ENCODE data around the gene PRKN.

Gene PRKN

DNA sequence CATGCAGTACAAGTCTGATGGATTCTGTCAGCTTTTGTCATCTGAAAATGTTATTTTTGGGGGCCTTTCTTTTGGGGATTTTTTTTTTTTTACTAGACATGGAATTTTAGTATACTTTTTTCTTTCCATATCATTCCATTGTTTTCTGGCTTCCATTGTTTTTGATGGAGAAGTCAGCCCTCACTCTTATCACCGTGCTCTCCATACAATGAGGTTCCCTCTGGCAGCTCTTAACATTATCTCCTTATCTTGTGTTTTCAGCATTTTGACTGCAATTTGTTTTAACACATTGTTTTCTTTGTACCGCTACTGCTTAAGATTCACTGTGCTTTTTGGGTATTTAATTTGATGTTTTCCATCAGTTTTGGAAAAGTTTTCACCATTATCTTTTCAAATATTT, 1262.2 kb downstream of the PRKN start:
- DNase-seq (ENCODE audit: low read depth) = no peak
- no peak overlapping the region for H3K4me3 ChIP-seq (ENCODE audit: low read depth, low read length)
- TF ChIP-seq, protein P1, sequence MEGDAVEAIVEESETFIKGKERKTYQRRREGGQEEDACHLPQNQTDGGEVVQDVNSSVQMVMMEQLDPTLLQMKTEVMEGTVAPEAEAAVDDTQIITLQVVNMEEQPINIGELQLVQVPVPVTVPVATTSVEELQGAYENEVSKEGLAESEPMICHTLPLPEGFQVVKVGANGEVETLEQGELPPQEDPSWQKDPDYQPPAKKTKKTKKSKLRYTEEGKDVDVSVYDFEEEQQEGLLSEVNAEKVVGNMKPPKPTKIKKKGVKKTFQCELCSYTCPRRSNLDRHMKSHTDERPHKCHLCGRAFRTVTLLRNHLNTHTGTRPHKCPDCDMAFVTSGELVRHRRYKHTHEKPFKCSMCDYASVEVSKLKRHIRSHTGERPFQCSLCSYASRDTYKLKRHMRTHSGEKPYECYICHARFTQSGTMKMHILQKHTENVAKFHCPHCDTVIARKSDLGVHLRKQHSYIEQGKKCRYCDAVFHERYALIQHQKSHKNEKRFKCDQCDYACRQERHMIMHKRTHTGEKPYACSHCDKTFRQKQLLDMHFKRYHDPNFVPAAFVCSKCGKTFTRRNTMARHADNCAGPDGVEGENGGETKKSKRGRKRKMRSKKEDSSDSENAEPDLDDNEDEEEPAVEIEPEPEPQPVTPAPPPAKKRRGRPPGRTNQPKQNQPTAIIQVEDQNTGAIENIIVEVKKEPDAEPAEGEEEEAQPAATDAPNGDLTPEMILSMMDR (IDR thresholded peaks at IDR 0.05; ENCODE audit: low read depth, low read length) = no peak
- TF ChIP-seq MYC (IDR thresholded peaks at IDR 0.05; ENCODE audit: low read depth, low read length) = no peak
- TF ChIP-seq, protein P2, sequence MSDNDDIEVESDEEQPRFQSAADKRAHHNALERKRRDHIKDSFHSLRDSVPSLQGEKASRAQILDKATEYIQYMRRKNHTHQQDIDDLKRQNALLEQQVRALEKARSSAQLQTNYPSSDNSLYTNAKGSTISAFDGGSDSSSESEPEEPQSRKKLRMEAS (IDR thresholded peaks at IDR 0.05; ENCODE audit: low read depth, low read length) = no peak
- no peak for TF ChIP-seq POLR2A (IDR thresholded peaks at IDR 0.05; ENCODE audit: extremely low read depth, insufficient read length)

DNA sequence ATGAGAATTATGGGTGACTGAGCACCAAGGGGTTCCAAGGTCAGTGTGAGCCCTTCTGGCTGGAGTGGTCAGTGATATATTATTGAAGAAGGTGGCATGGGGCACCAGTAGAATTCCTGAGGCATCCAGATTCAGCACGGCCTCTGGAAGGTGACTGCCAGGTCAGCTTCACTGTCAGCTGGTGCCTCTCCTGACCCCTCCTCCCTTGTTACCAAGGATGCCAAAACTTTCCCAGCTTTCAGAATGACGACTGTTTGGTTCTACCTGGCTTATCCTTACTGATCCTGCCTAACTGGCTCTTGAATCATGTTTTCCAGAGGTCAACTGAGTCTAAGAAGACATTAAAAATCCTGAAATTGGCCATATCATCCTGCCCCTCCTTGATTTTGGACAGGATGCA, 1264.5 kb downstream of the PRKN start:
- DNase-seq (ENCODE audit: low read depth) = no peak
- TF ChIP-seq, protein P1 (IDR thresholded peaks at IDR 0.05; ENCODE audit: low read depth, low read length) = no peak
- TF ChIP-seq, protein P2 (IDR thresholded peaks at IDR 0.05; ENCODE audit: low read depth, low read length) = no peak
- TF ChIP-seq POLR2A (IDR thresholded peaks at IDR 0.05; ENCODE audit: extremely low read depth, insufficient read length) = no peak
- TF ChIP-seq MYC (IDR thresholded peaks at IDR 0.05; ENCODE audit: low read depth, low read length) = no peak
- H3K4me3 ChIP-seq (ENCODE audit: low read depth, low read length) = no peak overlapping the region

DNA sequence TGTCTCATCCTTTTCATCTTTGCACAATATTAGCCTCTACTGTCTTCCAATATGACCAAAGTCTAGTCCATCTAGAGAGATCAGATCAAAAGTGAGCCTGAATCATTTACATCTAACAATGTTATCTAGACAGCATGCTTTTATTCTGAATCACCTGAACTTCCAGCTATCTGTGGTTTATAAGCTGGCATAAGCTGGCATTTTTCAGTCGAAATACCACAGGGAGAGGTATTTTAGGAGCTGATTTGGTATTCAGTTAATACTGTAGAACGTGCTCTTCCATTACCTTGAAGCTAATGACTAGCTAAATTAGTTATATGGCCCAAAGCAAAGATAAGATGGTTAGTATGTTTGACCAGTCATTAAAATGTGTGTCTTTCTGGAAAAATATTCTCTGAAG, 1265.4 kb downstream of the PRKN start:
- DNase-seq (ENCODE audit: low read depth) = no peak
- no peak overlapping the region for H3K4me3 ChIP-seq (ENCODE audit: low read depth, low read length)
- no peak for TF ChIP-seq MYC (IDR thresholded peaks at IDR 0.05; ENCODE audit: low read depth, low read length)
- TF ChIP-seq, protein P1 (IDR thresholded peaks at IDR 0.05; ENCODE audit: low read depth, low read length) = no peak
- TF ChIP-seq, protein P2 (IDR thresholded peaks at IDR 0.05; ENCODE audit: low read depth, low read length) = no peak
- no peak for TF ChIP-seq POLR2A (IDR thresholded peaks at IDR 0.05; ENCODE audit: extremely low read depth, insufficient read length)

DNA sequence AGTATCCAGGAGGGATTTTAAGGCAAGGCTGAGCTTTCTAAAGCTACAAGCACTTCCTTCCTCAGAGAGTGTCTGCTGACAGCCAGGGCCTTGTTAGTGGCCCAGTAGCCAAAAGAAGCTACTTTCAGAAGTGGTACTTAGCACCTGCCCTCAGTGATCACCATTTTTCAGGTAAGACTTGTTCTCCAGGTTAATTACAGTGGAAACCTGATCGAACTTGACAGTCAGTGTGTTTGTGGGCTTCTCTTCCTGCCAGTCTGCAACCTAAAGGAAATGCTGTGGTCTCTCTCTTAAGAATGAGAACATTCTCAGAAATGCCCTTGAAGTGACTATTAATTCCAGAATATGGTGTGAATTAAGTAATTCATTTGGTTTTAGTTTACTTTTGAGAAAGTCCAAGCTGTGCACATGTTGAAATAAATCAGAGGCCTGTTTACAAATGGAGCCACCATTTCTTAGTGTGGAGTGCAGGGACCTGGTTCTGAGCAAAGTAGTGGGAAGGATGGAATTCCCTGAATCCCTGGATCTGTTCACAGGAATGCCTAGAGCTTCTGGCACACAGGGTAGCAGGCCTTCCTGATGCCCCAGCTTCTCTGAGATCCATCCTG, 1268.5 kb downstream of the PRKN start:
- TF ChIP-seq POLR2A (IDR thresholded peaks at IDR 0.05; ENCODE audit: extremely low read depth, insufficient read length) = no peak
- TF ChIP-seq, protein P1 (IDR thresholded peaks at IDR 0.05; ENCODE audit: low read depth, low read length) = no peak
- no peak for TF ChIP-seq MYC (IDR thresholded peaks at IDR 0.05; ENCODE audit: low read depth, low read length)
- H3K4me3 ChIP-seq (ENCODE audit: low read depth, low read length) = no peak overlapping the region
- DNase-seq (ENCODE audit: low read depth) = no peak

DNA sequence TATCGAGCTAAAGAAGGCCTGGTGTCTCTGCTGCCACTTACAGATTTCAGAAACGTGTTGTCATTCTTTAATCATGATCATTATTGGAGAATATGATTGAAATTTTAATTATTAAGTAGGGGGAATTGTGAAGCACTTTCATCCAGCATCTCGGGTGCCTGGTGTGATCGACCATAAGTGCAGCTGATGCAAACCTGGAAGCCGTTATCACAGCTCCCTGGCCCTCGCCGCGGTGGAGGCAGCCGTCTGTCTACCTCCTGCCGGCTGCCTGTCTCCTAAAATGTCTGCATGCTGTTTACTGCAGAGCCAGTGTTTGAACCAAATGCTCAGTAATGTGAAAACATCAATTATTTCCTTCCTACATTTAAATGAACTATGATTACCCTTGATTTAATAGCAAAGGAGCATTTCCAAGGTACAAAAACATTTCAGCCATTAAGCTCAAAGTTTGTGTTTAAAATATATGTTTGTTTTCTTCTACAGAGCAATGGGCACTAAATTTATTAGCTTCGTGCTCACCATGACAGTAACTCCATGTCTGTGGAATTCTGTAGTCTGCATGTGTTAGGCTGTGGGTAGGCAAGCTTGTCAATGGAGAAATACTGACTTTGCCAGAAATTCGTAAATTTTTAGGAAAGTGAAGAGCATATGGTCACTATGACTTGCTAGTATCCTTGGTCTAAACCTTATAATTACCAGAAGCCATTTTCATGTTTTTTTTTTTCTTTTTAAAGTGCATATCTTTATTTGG, 1269.2 kb downstream of the PRKN start:
- no peak for DNase-seq (ENCODE audit: low read depth)
- TF ChIP-seq, protein P2 (IDR thresholded peaks at IDR 0.05; ENCODE audit: low read depth, low read length) = no peak
- TF ChIP-seq POLR2A (IDR thresholded peaks at IDR 0.05; ENCODE audit: extremely low read depth, insufficient read length) (no peak), MYC (IDR thresholded peaks at IDR 0.05; ENCODE audit: low read depth, low read length) (no peak)
- TF ChIP-seq, protein P1 (IDR thresholded peaks at IDR 0.05; ENCODE audit: low read depth, low read length) = no peak
- H3K4me3 ChIP-seq (ENCODE audit: low read depth, low read length) = no peak overlapping the region
